A549 (cell line): ENCODE results near the gene HPS5. TPM values are rescaled to one million over a fixed set of nuclear protein-coding genes. Genes with fewer than 3 reads are reported as not detected.
A peak's percentile ranks its signal among the peaks of the same experiment; 100 is the strongest.

Experiments used
- ATAC-seq, 2 experiments: fragments of 200-7000 bp in 1 of 2; fragments of >200 bp in 1 of 2; cut with Nextera tagmentation in 1 of 2; cut with Tn5 transposase in 1 of 2; 3 replicates each; pipeline versions ENCODE4 v1.8.0 to v1.9.1; 2018 to 2020; ENCODE audit warnings: mild to moderate bottlenecking in 1 of 2, moderate library complexity in 1 of 2
- CTCF ChIA-PET: fragments of 300-600 bp; sonication (Branson Sonifier 250); formaldehyde crosslinking; extraction: SDS; loops from one replicate; lab custom pipeline; 2021; ENCODE audit warnings: antibody characterized with exemption, inconsistent platforms; lab: Yijun Ruan, JAX
- POLR2A ChIA-PET: fragments of 350-600 bp; formaldehyde crosslinking; extraction: SDS; loops from one replicate; lab custom pipeline; 2021; ENCODE audit warnings: antibody characterized with exemption, inconsistent platforms; lab: Yijun Ruan, JAX
- DNase-seq, 2 experiments: peaks; one replicate each; pipeline versions ENCODE4 v3.0.0 to v3.0.0-alpha.2; 2011 to 2016; ENCODE audit warnings: low read depth in 1 of 2, low spot score in 1 of 2
- FAIRE-seq: peaks from 2 replicates; lab custom pipeline; 2011; peaks lifted over from hg19 to GRCh38; lab: Jason Lieb, UNC
- H3K27ac ChIP-seq, 2 experiments: fragments of >200 bp; sonication (Bioruptor Twin); formaldehyde crosslinking; 3 replicates each; pipeline ENCODE4 v1.5.1; 2016 to 2017
- H3K4me1 ChIP-seq: fragments of >200 bp; sonication (Bioruptor Twin); formaldehyde crosslinking; 3 replicates; pipeline ENCODE4 v1.6.1; 2016
- H3K4me2 ChIP-seq: fragments of >200 bp; sonication (Bioruptor Twin); formaldehyde crosslinking; 3 replicates; pipeline ENCODE4 v1.6.1; 2016
- H3K4me3 ChIP-seq: fragments of >200 bp; sonication (Bioruptor Twin); formaldehyde crosslinking; 3 replicates; pipeline ENCODE4 v1.5.1; 2016
- H3K9me3 ChIP-seq: fragments of >200 bp; sonication (Bioruptor Twin); formaldehyde crosslinking; 3 replicates; pipeline ENCODE4 v1.6.1; 2016
- CBX2 ChIP-seq: fragments of 200-600 bp; sonication (generic); IDR thresholded peaks from 2 replicates; pipeline ENCODE4 v1.6.1; 2016; ENCODE audit warnings: low read depth, mild to moderate bottlenecking, borderline replicate concordance
- CTCF ChIP-seq: fragments of >200 bp; sonication (Bioruptor Twin); formaldehyde crosslinking; IDR thresholded peaks from 3 replicates; pipeline ENCODE4 v1.5.1; 2016
- EHF ChIP-seq: fragments of 250-450 bp; sonication (Bioruptor Pico); IDR thresholded peaks from 2 replicates; pipeline ENCODE4 v1.5.0; 2020; ENCODE audit warnings: mild to moderate bottlenecking
- EHMT2 ChIP-seq: fragments of 200-600 bp; sonication (generic); IDR thresholded peaks from 2 replicates; pipeline ENCODE4 v1.6.1; 2016; ENCODE audit warnings: antibody characterized with exemption, low read depth, mild to moderate bottlenecking, moderate library complexity
- ELK1 ChIP-seq: fragments of 150-350 bp; IDR thresholded peaks from 2 replicates; pipeline ENCODE4 v1.6.1; 2014; ENCODE audit warnings: low read depth, mild to moderate bottlenecking, low read length
- EP300 ChIP-seq, 2 experiments: fragments of >200 bp; sonication (Bioruptor Twin); formaldehyde crosslinking; IDR thresholded peaks; 2 replicates in 1 of 2; 3 replicates in 1 of 2; pipeline ENCODE4 v1.6.1; 2016 to 2017
- ESRRA ChIP-seq: fragments of 150-350 bp; IDR thresholded peaks from 2 replicates; pipeline ENCODE4 v1.6.1; 2014; ENCODE audit warnings: mild to moderate bottlenecking, low read length, borderline replicate concordance
- FOXS1 ChIP-seq: fragments of 250-450 bp; sonication (Bioruptor Pico); IDR thresholded peaks from 2 replicates; pipeline ENCODE4 v1.5.0; 2020; ENCODE audit warnings: mild to moderate bottlenecking, moderate library complexity
- HEYL ChIP-seq: fragments of 250-450 bp; sonication (Bioruptor Pico); IDR thresholded peaks from 2 replicates; pipeline ENCODE4 v1.8.0; 2021; ENCODE audit warnings: mild to moderate bottlenecking, moderate library complexity
- HOXB13 ChIP-seq: fragments of 250-450 bp; sonication (Bioruptor Pico); IDR thresholded peaks from 2 replicates; pipeline ENCODE4 v1.5.0; 2020; ENCODE audit warnings: low read depth, mild to moderate bottlenecking, moderate library complexity
- JUNB ChIP-seq: fragments of >200 bp; sonication (Bioruptor Twin); formaldehyde crosslinking; IDR thresholded peaks from 2 replicates; pipeline ENCODE4 v1.6.1; 2016
- KDM1A ChIP-seq: fragments of 200-600 bp; sonication (generic); IDR thresholded peaks from 2 replicates; pipeline ENCODE4 v1.6.1; 2016; ENCODE audit warnings: low read depth, mild to moderate bottlenecking
- KDM5A ChIP-seq: fragments of 200-600 bp; sonication (generic); IDR thresholded peaks from 2 replicates; pipeline ENCODE4 v1.6.1; 2016; ENCODE audit warnings: antibody characterized with exemption, mild to moderate bottlenecking
- MAFK ChIP-seq: fragments of 450-650 bp; IDR thresholded peaks from 2 replicates; pipeline ENCODE4 v1.6.1; 2014; ENCODE audit not compliant: partially characterized antibody
- MAX ChIP-seq: IDR thresholded peaks from 2 replicates; pipeline ENCODE4 v1.6.1; 2012
- MAZ ChIP-seq: fragments of 150-350 bp; IDR thresholded peaks from 2 replicates; pipeline ENCODE4 v1.6.1; 2014; ENCODE audit warnings: antibody characterized with exemption, low read depth, low read length, borderline replicate concordance
- NPAS2 ChIP-seq: fragments of 250-450 bp; sonication (Bioruptor Pico); IDR thresholded peaks from 2 replicates; pipeline ENCODE4 v1.8.0; 2022; ENCODE audit warnings: mild to moderate bottlenecking, moderate library complexity, borderline replicate concordance
- NR3C1 ChIP-seq: fragments of >200 bp; sonication (Bioruptor Twin); formaldehyde crosslinking; IDR thresholded peaks from 3 replicates; pipeline ENCODE4 v1.6.1; 2017
- POLR2A ChIP-seq: IDR thresholded peaks from 2 replicates; pipeline ENCODE4 v1.6.1; 2012; ENCODE audit warnings: mild to moderate bottlenecking, low read length
- RCOR1 ChIP-seq: fragments of 150-350 bp; IDR thresholded peaks from 2 replicates; pipeline ENCODE4 v1.6.1; 2014; ENCODE audit warnings: antibody characterized with exemption, low read length, low read depth
- REST ChIP-seq: fragments of 200-600 bp; sonication (generic); IDR thresholded peaks from 2 replicates; pipeline ENCODE4 v1.6.1; 2016; ENCODE audit warnings: antibody characterized with exemption, mild to moderate bottlenecking, moderate library complexity
- TFCP2L1 ChIP-seq: fragments of 250-450 bp; sonication (Bioruptor Pico); IDR thresholded peaks from 2 replicates; pipeline ENCODE4 v1.5.0; 2021; ENCODE audit warnings: mild to moderate bottlenecking
- TP53 ChIP-seq: fragments of 250-450 bp; sonication (Bioruptor Pico); IDR thresholded peaks from 2 replicates; pipeline ENCODE4 v1.5.0; 2021; ENCODE audit warnings: mild to moderate bottlenecking, moderate library complexity
- ZNF302 ChIP-seq: fragments of 250-450 bp; sonication (Bioruptor Pico); IDR thresholded peaks from 2 replicates; pipeline ENCODE4 v1.9.0; 2021; ENCODE audit warnings: inconsistent platforms, mild to moderate bottlenecking, moderate library complexity
- WGBS: methylation state at CpG from one replicate; pipeline ENCODE4 v1.1.6; 2017; ENCODE audit errors: missing lambda C conversion rate; 5-methylcytosine and 5-hydroxymethylcytosine counted together
- polyA plus RNA-seq, 4 experiments: library from polyadenylated mRNA; depleted of rRNA in 3 of 4; stranded (reverse); fragments of >200 nt; fragmentation: RNase III in 1 of 4; extraction: RNeasy Plus Mini Kit Qiagen cat#74134 plus additional on column Dnase treatment in 1 of 4; gene quantifications; 2 replicates in 3 of 4; 3 replicates in 1 of 4; pipeline ENCODE4 v1.2.3, GENCODE V29; 2011 to 2017

Gene HPS5
- polyA plus RNA-seq, 2 of the 4 experiments (the other 2 are of a cell fraction), result 18.4 to 29.1 TPM

GRCh38 chr11:18259259-18259658, 62.7 kb downstream of the HPS5 start:
- DNase-seq (no peak), FAIRE-seq (no peak), ATAC-seq (no peak)
- Histone ChIP-seq H3K9me3 (no peaks in the 10 kb centered on the region), H3K4me3 (no peak overlapping the region), H3K4me2 (no peak overlapping the region), H3K27ac (no peak overlapping the region), H3K4me1 (0 out of 3 replicates have a peak, but pooled peaks cover 4% of the 10 kb centered on the region)
- TF ChIP-seq HEYL (CRISPR knock-in tag), result no peak
- TF ChIP-seq EP300 (IDR thresholded peaks at IDR 0.05), result no peak
- no peak for TF ChIP-seq JUNB
- no peak for TF ChIP-seq RCOR1
- TF ChIP-seq ZNF302 (CRISPR knock-in tag), result no peak
- no peak for TF ChIP-seq ESRRA
- no peak for TF ChIP-seq NR3C1
- no peak for TF ChIP-seq CBX2
- ChIA-PET CTCF (no interaction called here), POLR2A (no interaction called here)

- FAIRE-seq (no peak), ATAC-seq (no peak), DNase-seq (no peak)
- H3K4me3 ChIP-seq, result no peak overlapping the region
- no peaks in the 10 kb centered on the region for H3K4me1 ChIP-seq
- TF ChIP-seq MAZ (no peak), POLR2A (no peak), KDM1A (no peak), NR3C1 (no peak), TFCP2L1 (CRISPR knock-in tag) (no peak), EHF (no peak), KDM5A (no peak)
- ChIA-PET CTCF (interaction anchor here (1.5 kb wide), 1 partner anchor 11 kb away, joined by 3 read pairs; no protein-coding TSS in a partner anchor), POLR2A (no interaction called here)
- H3K4me2 ChIP-seq, result no peak overlapping the region
- H3K27ac ChIP-seq, result no peak overlapping the region
- WGBS, result 17% methylated on average over 2 of the region's 2 CpGs
- no peaks in the 10 kb centered on the region for H3K9me3 ChIP-seq
These were observed 67.1 kb downstream of the HPS5 start for GRCh38 chr11:18254781-18255361.

GRCh38 chr11:18253778-18254338, 68.1 kb downstream of the HPS5 start:
- DNase-seq, result no peak
- no peaks in the 10 kb centered on the region for H3K4me1 ChIP-seq
- H3K4me2 ChIP-seq, result no peak overlapping the region
- H3K9me3 ChIP-seq, result no peaks in the 10 kb centered on the region
- TF ChIP-seq HOXB13 (CRISPR knock-in tag), result no peak
- TF ChIP-seq ESRRA, result no peak
- no peak for TF ChIP-seq POLR2A
- no peak for TF ChIP-seq EHMT2
- no peak for TF ChIP-seq ELK1
- TF ChIP-seq MAX, result no peak
- no peak for TF ChIP-seq TP53 (CRISPR knock-in tag)
- no peak for TF ChIP-seq NPAS2 (CRISPR knock-in tag)
- no peak for TF ChIP-seq KDM5A
- TF ChIP-seq, all 56 proteins: peak for 0
- POLR2A ChIA-PET, result no interaction called here
- ATAC-seq (no peak), FAIRE-seq (no peak)
- Histone ChIP-seq H3K27ac (no peak overlapping the region), H3K4me3 (no peak overlapping the region)
- CTCF ChIA-PET, result interaction anchor here (1.3 to 2.0 kb wide), 2 partner anchors 10 to 82 kb away, joined by 3 to 8 read pairs; partner anchors contain the start of gene MRGPRX4
- 65% methylated on average over 11 of the region's 11 CpGs for WGBS

GRCh38 chr11:18253233-18253632, 68.7 kb downstream of the HPS5 start:
- H3K4me2 ChIP-seq, result no peak overlapping the region
- no peaks in the 10 kb centered on the region for H3K4me1 ChIP-seq
- 75% methylated on average over 3 of the region's 3 CpGs for WGBS
- H3K9me3 ChIP-seq, result no peaks in the 10 kb centered on the region
- FAIRE-seq (no peak), DNase-seq (no peak), ATAC-seq (peak in 1 of 2 experiments; percentile 25; a peak in 1 of 6 replicates)
- no peak overlapping the region for H3K27ac ChIP-seq
- POLR2A ChIA-PET, result interaction anchor here (1.0 kb wide), 1 partner anchor 10 kb away, joined by 3 read pairs; no protein-coding TSS in a partner anchor
- CTCF ChIA-PET, result interaction anchor here (1.3 to 2.0 kb wide), 3 partner anchors 10 to 138 kb away, joined by 3 to 8 read pairs (median 5); partner anchors contain the start of gene MRGPRX4
- H3K4me3 ChIP-seq, result no peak overlapping the region
- TF ChIP-seq MAFK, result no peak
- TF ChIP-seq POLR2A, result no peak
- no peak for TF ChIP-seq REST
- no peak for TF ChIP-seq CBX2
- TF ChIP-seq CTCF, result no peak
- TF ChIP-seq FOXS1 (CRISPR knock-in tag), result no peak
- TF ChIP-seq TP53 (CRISPR knock-in tag), result no peak
